Measurements from ENCODE around the gene MTRR. TPM values are rescaled to one million over a fixed set of nuclear protein-coding genes. Genes with fewer than 3 reads are reported as not detected.

The MTRR gene
- total and polyA plus RNA-seq, 7 experiments from 2014 or later, result 35.5 to 83.2 (median 66.9) TPM

- H3K4me1 Mint-ChIP-seq, result peaks cover 0 to 4% (median 0%) of the 10 kb centered on the region in 7 donors
- H3K27me3 Mint-ChIP-seq, result peaks cover 0 to 31% (median 18%) of the 10 kb centered on the region in 5 donors
- no peak overlapping the region for H3K27ac Mint-ChIP-seq
- Histone ChIP-seq H3K4me3 (ENCODE audit: low read length) (no peak overlapping the region), H3K27ac (ENCODE audit: low read depth, low read length) (no peak overlapping the region), H3K27me3 (ENCODE audit: control insufficient read depth in 2 of 2, insufficient read depth in 2 of 2, low read length in 2 of 2) (no peaks in the 10 kb centered on the region), H3K4me1 (ENCODE audit: control insufficient read depth in 2 of 2, insufficient read depth in 2 of 2, low read length in 2 of 2) (no peaks in the 10 kb centered on the region), H3K36me3 (ENCODE audit: control insufficient read depth in 2 of 3, insufficient read depth in 3 of 3, low read length in 3 of 3) (no peaks in the 10 kb centered on the region), H3K9me3 (ENCODE audit: control insufficient read depth in 2 of 3, low read length in 3 of 3) (no peaks in the 10 kb centered on the region)
- ATAC-seq (no peak), DNase-seq (no peak)
- intact Hi-C loops (cut with micrococcal nuclease), result loop anchor here in 1 of 2 donors (5.0 kb wide), 1 partner anchor 1281 kb away; no protein-coding TSS in a partner anchor
- H3K36me3 Mint-ChIP-seq, result no peaks in the 10 kb centered on the region
- peaks cover 0 to 1% (median 0%) of the 10 kb centered on the region in 11 donors for H3K9me3 Mint-ChIP-seq
- H3K4me3 Mint-ChIP-seq, result no peak overlapping the region
- ChIA-PET CTCF (no interaction called here), POLR2A (no interaction called here)
Measured at GRCh38 chr5:7925961-7926695, 57.2 kb downstream of the MTRR start.

GRCh38 chr5:7926720-7927119 lies 57.8 kb downstream of the MTRR start:
- H3K27me3 Mint-ChIP-seq, result peaks cover 2 to 31% (median 17%) of the 10 kb centered on the region in 5 donors
- peaks cover 0 to 1% (median 0%) of the 10 kb centered on the region in 11 donors for H3K9me3 Mint-ChIP-seq
- Histone ChIP-seq H3K27ac (ENCODE audit: low read depth, low read length) (no peak overlapping the region), H3K4me1 (ENCODE audit: control insufficient read depth in 2 of 2, insufficient read depth in 2 of 2, low read length in 2 of 2) (no peaks in the 10 kb centered on the region), H3K36me3 (ENCODE audit: control insufficient read depth in 2 of 3, insufficient read depth in 3 of 3, low read length in 3 of 3) (no peaks in the 10 kb centered on the region), H3K4me3 (ENCODE audit: low read length) (no peak overlapping the region), H3K27me3 (ENCODE audit: control insufficient read depth in 2 of 2, insufficient read depth in 2 of 2, low read length in 2 of 2) (no peaks in the 10 kb centered on the region), H3K9me3 (ENCODE audit: control insufficient read depth in 2 of 3, low read length in 3 of 3) (no peaks in the 10 kb centered on the region)
- H3K36me3 Mint-ChIP-seq, result no peaks in the 10 kb centered on the region
- H3K27ac Mint-ChIP-seq, result no peak overlapping the region
- H3K4me3 Mint-ChIP-seq, result no peak overlapping the region
- ChIA-PET POLR2A (no interaction called here), CTCF (no interaction called here)
- no peak for ATAC-seq
- no peak for DNase-seq
- peaks cover 0 to 4% (median 0%) of the 10 kb centered on the region in 7 donors for H3K4me1 Mint-ChIP-seq
- intact Hi-C loops (cut with micrococcal nuclease), result loop anchor here (1.0 to 5.0 kb wide), 2 partner anchors 1281 to 1283 kb away; no protein-coding TSS in a partner anchor

- ATAC-seq (peak; percentile 58), DNase-seq (peak in 6 of 9 donors; percentile 2 to 36 (median 14))
- Histone ChIP-seq H3K36me3 (ENCODE audit: control insufficient read depth in 2 of 3, insufficient read depth in 3 of 3, low read length in 3 of 3) (no peaks in the 10 kb centered on the region), H3K4me3 (ENCODE audit: low read length) (no peak overlapping the region), H3K27ac (ENCODE audit: low read depth, low read length) (no peak overlapping the region), H3K4me1 (ENCODE audit: control insufficient read depth in 2 of 2, insufficient read depth in 2 of 2, low read length in 2 of 2) (no peaks in the 10 kb centered on the region), H3K9me3 (ENCODE audit: control insufficient read depth in 2 of 3, low read length in 3 of 3) (no peaks in the 10 kb centered on the region), H3K27me3 (ENCODE audit: control insufficient read depth in 2 of 2, insufficient read depth in 2 of 2, low read length in 2 of 2) (no peaks in the 10 kb centered on the region)
- peaks cover 2 to 21% (median 10%) of the 10 kb centered on the region in 5 donors for H3K27me3 Mint-ChIP-seq
- peaks cover 0 to 4% (median 0%) of the 10 kb centered on the region in 7 donors for H3K4me1 Mint-ChIP-seq
- peaks cover 0 to 1% (median 0%) of the 10 kb centered on the region in 11 donors for H3K9me3 Mint-ChIP-seq
- H3K27ac Mint-ChIP-seq, result no peak overlapping the region
- no peaks in the 10 kb centered on the region for H3K36me3 Mint-ChIP-seq
- intact Hi-C loops (cut with micrococcal nuclease), result loop anchor here (1.0 to 5.0 kb wide), 2 partner anchors 1280 to 1282 kb away; no protein-coding TSS in a partner anchor
- POLR2A ChIA-PET, result no interaction called here
- H3K4me3 Mint-ChIP-seq, result no peak overlapping the region
- CTCF ChIA-PET, result no interaction called here
Measured at GRCh38 chr5:7927466-7928375, 58.8 kb downstream of the MTRR start.

- peaks cover 2 to 25% (median 11%) of the 10 kb centered on the region in 5 donors for H3K27me3 Mint-ChIP-seq
- CTCF ChIA-PET, result interaction anchor here (0.7 kb wide), 1 partner anchor 9 kb away, joined by 3 read pairs; no protein-coding TSS in a partner anchor
Measured at GRCh38 chr5:7930011-7930410, 61.1 kb downstream of the MTRR start.

GRCh38 chr5:7941692-7942091 lies 72.7 kb downstream of the MTRR start:
- H3K9me3 Mint-ChIP-seq, result peaks cover 0 to 7% (median under 1%) of the 10 kb centered on the region in 11 donors
- ChIA-PET CTCF (no interaction called here), POLR2A (no interaction called here)
- no peak overlapping the region for H3K27ac Mint-ChIP-seq
- Histone ChIP-seq H3K4me1 (ENCODE audit: control insufficient read depth in 2 of 2, insufficient read depth in 2 of 2, low read length in 2 of 2) (no peaks in the 10 kb centered on the region), H3K4me3 (ENCODE audit: low read length) (no peak overlapping the region), H3K27me3 (ENCODE audit: control insufficient read depth in 2 of 2, insufficient read depth in 2 of 2, low read length in 2 of 2) (no peaks in the 10 kb centered on the region), H3K36me3 (ENCODE audit: control insufficient read depth in 2 of 3, insufficient read depth in 3 of 3, low read length in 3 of 3) (no peaks in the 10 kb centered on the region), H3K9me3 (ENCODE audit: control insufficient read depth in 2 of 3, low read length in 3 of 3) (no peaks in the 10 kb centered on the region), H3K27ac (ENCODE audit: low read depth, low read length) (no peak overlapping the region)
- intact Hi-C loops (cut with micrococcal nuclease), result no loop called here
- no peaks in the 10 kb centered on the region for H3K36me3 Mint-ChIP-seq
- no peak for DNase-seq
- no peak for ATAC-seq
- H3K4me1 Mint-ChIP-seq, result no peaks in the 10 kb centered on the region
- H3K27me3 Mint-ChIP-seq, result peaks cover 0 to 26% (median 23%) of the 10 kb centered on the region in 5 donors
- no peak overlapping the region for H3K4me3 Mint-ChIP-seq

More at GRCh38 chr5:7930011-7930410, 61.1 kb downstream of the MTRR start:
- ATAC-seq (no peak), DNase-seq (no peak)
- H3K4me1 Mint-ChIP-seq, result peaks cover 0 to 4% (median 0%) of the 10 kb centered on the region in 7 donors
- Histone ChIP-seq H3K9me3 (ENCODE audit: control insufficient read depth in 2 of 3, low read length in 3 of 3) (no peaks in the 10 kb centered on the region), H3K36me3 (ENCODE audit: control insufficient read depth in 2 of 3, insufficient read depth in 3 of 3, low read length in 3 of 3) (no peaks in the 10 kb centered on the region), H3K4me3 (ENCODE audit: low read length) (no peak overlapping the region), H3K4me1 (ENCODE audit: control insufficient read depth in 2 of 2, insufficient read depth in 2 of 2, low read length in 2 of 2) (no peaks in the 10 kb centered on the region), H3K27me3 (ENCODE audit: control insufficient read depth in 2 of 2, insufficient read depth in 2 of 2, low read length in 2 of 2) (no peaks in the 10 kb centered on the region), H3K27ac (ENCODE audit: low read depth, low read length) (no peak overlapping the region)
- H3K9me3 Mint-ChIP-seq, result peaks cover 0 to 2% (median 0%) of the 10 kb centered on the region in 11 donors
- intact Hi-C loops (cut with micrococcal nuclease), result no loop called here
- H3K36me3 Mint-ChIP-seq, result no peaks in the 10 kb centered on the region
- H3K27ac Mint-ChIP-seq, result no peak overlapping the region
- H3K4me3 Mint-ChIP-seq, result no peak overlapping the region
- POLR2A ChIA-PET, result no interaction called here

- Histone ChIP-seq H3K36me3 (ENCODE audit: control insufficient read depth in 2 of 3, insufficient read depth in 3 of 3, low read length in 3 of 3) (no peaks in the 10 kb centered on the region), H3K27me3 (ENCODE audit: control insufficient read depth in 2 of 2, insufficient read depth in 2 of 2, low read length in 2 of 2) (no peaks in the 10 kb centered on the region), H3K27ac (ENCODE audit: low read depth, low read length) (no peak overlapping the region), H3K4me3 (ENCODE audit: low read length) (no peak overlapping the region), H3K4me1 (ENCODE audit: control insufficient read depth in 2 of 2, insufficient read depth in 2 of 2, low read length in 2 of 2) (no peaks in the 10 kb centered on the region), H3K9me3 (ENCODE audit: control insufficient read depth in 2 of 3, low read length in 3 of 3) (no peaks in the 10 kb centered on the region)
- Mint-ChIP-seq H3K4me1 (no peaks in the 10 kb centered on the region), H3K27ac (no peak overlapping the region), H3K27me3 (peaks cover 0 to 23% (median 20%) of the 10 kb centered on the region in 5 donors), H3K4me3 (no peak overlapping the region), H3K9me3 (peaks cover 0 to 13% (median 2%) of the 10 kb centered on the region in 11 donors), H3K36me3 (no peaks in the 10 kb centered on the region)
- no peak for ATAC-seq
- no peak for DNase-seq
- POLR2A ChIA-PET, result no interaction called here
- intact Hi-C loops (cut with micrococcal nuclease), result no loop called here
- CTCF ChIA-PET, result no interaction called here
Measured at GRCh38 chr5:7947301-7947700, 78.4 kb downstream of the MTRR start.

All from naive thymus-derived CD4-positive, alpha-beta T cell (primary cell).